Heart left ventricle (tissue), 13 donors: ENCODE measurements around the gene SKOR1.

ENCODE experiments used
- POLR2A ChIP-seq, 2 donors: fragments of 450-650 bp; IDR thresholded peaks; one replicate each; pipeline ENCODE4 v1.6.1; 2017; ENCODE audit warnings: antibody characterized with exemption in 2 of 2, mild to moderate bottlenecking in 2 of 2, moderate library complexity in 2 of 2
- TF ChIP-seq, protein P1 (sequence below), 12 donors: fragments of 200-600 bp; sonication (generic) in 4 of 12; IDR thresholded peaks; one replicate each; pipeline versions ENCODE4 v1.5.0 to v1.8.0; 2018 to 2022; ENCODE audit warnings: antibody characterized with exemption in 12 of 12, mild to moderate bottlenecking in 5 of 12
- donor health status: ischemic (EF 13 %, LVEDD 7.1; RV severe dilation, severe dysfunction).
- donor health status: DM: no; HTN: yes; CAD: no.
- donor health status: DM: no; HTN: no; CAD: no.
- donor health status: ischemic (EF 25% LVEDD 6.9; RV normal size, moderate dysfunction).
- donor health status: ischemic (EF 25% LVEDD 5.7; RV mildly dilated, moderate dysfunction).
- donor health status: ischemic (EF 35%, LVEDD 5.7; RV mildly dilated, moderate dysfunction).
- donor health status: nonischemic (EF 11% LVEDD 7.7; RV severe dilation, severe dysfunction).
- donor health status: DM: yes; HTN: yes; CAD: no.
- donor health status: PGD.
- donor health status: ischemic (EF 29% LVEDD 5.4; RV normal size, mild dysfunction).
- donor health status: nonischemic (EF 23%, LVEDD 6.1; RV moderate dilation, normal function).

DNA sequence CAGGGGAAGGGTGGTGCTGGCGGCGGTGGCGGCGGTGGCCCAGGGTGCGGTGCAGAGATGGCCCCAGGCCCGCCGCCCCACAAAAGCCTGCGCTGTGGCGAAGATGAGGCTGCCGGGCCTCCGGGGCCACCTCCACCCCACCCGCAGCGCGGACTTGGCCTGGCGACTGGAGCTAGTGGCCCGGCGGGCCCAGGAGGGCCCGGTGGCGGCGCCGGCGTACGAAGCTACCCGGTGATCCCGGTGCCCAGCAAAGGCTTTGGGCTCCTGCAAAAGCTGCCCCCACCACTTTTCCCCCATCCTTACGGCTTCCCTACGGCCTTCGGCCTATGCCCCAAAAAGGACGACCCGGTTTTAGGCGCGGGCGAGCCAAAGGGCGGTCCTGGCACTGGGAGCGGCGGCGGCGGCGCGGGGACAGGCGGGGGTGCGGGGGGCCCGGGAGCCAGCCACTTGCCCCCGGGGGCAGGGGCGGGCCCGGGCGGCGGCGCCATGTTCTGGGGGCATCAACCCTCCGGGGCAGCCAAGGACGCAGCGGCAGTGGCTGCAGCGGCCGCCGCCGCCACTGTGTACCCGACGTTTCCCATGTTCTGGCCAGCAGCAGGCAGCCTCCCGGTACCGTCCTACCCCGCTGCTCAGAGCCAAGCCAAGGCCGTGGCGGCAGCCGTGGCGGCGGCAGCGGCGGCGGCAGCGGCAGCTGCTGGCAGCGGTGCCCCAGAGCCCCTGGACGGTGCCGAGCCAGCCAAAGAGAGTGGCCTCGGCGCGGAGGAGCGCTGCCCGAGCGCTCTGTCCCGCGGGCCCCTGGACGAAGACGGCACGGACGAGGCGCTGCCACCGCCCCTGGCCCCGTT lies 1.6 kb downstream of the SKOR1 start:
- TF ChIP-seq POLR2A (IDR thresholded peaks at IDR 0.05) = no peak
- TF ChIP-seq, protein P1, sequence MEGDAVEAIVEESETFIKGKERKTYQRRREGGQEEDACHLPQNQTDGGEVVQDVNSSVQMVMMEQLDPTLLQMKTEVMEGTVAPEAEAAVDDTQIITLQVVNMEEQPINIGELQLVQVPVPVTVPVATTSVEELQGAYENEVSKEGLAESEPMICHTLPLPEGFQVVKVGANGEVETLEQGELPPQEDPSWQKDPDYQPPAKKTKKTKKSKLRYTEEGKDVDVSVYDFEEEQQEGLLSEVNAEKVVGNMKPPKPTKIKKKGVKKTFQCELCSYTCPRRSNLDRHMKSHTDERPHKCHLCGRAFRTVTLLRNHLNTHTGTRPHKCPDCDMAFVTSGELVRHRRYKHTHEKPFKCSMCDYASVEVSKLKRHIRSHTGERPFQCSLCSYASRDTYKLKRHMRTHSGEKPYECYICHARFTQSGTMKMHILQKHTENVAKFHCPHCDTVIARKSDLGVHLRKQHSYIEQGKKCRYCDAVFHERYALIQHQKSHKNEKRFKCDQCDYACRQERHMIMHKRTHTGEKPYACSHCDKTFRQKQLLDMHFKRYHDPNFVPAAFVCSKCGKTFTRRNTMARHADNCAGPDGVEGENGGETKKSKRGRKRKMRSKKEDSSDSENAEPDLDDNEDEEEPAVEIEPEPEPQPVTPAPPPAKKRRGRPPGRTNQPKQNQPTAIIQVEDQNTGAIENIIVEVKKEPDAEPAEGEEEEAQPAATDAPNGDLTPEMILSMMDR (IDR thresholded peaks at IDR 0.05) = no peak
